GM21367 (cell line): ENCODE measurements around the gene MSMP.

Experiments
- ATAC-seq: cut with Tn5 transposase; IDR thresholded peaks from one replicate; pipeline ENCODE4 v1.9.1; 2021; ENCODE audit not compliant: unreplicated experiment

Gene MSMP

DNA sequence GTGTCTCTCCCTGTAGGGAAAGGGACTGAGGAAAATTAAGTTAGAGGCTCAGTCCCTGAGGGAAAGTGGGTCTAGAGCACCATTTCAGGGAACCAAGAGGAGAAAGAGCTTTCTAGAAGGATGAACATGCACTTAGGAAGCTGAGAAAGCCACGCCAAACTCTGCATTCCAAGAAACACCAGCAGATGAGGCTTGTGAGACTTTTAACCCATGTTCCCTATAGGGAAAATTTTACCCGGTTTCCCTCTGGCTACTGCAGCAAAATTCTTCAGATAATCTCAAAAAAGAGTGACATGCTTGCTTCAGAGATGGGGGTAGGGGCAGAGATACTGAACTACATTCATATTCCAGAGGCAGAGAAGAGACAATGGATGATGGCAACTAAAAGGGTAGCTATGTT, 30.6 kb downstream of the MSMP start:
- no peak for ATAC-seq

DNA sequence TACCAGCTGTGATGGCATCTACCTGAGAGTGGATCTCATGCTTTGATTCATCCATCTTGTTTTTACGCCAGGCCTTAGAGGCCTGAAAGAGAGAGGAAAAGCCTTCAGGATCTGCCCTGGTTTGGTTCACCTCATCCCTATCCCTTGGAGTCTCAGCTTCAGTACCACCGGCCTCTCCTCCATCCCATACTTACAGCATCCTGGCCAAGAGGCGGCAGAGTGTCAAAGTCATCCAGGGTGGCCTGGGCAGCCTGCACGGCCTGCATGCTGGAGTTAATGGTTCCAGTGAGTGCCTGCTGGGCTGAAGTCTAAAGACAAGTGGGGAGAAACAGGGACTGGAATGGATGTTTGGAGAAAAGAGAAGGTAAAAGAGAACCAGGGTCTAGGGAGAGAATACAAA, 34.5 kb downstream of the MSMP start:
- ATAC-seq: no peak

DNA sequence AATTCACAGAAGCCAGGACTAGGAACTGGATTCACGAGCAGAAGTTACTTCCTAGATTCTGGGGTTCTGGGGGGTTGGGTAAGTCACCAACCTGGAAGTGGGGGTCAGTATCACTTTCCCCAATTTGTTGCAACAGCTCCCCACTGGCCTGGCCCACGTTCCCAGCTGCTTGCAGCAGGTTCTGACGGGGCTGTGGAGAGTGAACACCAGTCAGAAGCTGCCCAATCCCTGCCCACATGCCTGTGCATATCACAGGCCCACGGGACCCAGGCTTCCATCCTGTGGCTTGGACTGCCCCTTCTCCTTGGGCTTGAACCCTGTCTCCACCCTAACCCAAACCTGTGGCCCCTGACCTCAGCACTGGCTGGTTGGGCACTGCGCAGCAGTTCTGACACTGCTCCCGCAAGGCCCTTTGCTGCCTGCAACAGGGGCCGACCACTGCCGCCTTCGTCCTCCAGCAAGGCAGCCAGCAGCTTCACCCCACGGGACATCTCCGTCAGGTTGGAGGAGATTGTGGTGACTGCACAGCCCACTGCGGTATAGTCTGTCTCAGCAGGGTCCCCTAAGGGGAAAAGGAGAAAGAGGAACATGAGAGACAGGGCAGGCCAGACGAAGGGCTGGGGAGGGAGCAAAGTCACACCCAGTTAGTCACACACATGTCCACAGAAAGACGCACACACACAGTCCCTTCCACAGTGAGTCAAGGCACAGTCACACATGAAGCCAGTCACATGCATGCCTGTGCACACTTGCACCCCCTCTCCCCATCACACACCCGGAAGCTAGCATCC, 35.2 kb downstream of the MSMP start:
- ATAC-seq: no peak

DNA sequence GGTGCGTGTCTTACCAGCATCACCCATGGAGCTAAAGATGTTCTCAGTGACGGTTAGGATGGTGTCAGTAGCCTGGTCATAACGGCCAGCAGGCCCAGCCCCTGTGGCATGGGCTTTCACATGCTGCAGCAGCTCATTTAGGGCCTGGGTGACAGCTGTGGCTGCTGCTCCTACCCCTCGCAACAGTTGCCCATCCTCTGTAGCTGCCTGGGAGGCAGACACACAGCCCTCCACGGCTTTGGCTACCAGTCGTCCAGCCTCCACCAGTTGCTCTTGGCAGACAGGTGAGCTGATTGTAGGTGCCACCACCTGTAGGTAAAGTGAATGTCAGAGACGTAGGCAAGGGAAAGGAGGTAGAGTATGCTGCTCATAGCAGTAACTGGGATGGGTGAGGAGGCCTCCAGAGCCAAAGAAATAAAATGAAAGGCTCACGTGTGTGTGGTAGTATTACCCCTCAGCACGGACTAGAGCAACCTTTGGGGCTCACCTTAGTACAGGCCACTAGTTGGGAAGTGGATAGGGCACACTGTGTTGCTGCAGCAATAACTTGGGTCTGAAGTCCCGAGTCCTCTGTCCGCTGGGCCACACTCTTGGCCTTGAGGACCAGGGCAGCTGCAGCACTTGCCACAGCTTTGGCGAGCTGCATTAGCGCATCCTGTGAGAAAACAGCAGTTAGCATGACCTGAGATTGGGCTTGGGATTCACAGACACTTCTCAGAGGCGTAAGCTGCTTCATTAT, 36.8 kb downstream of the MSMP start:
- no peak for ATAC-seq

DNA sequence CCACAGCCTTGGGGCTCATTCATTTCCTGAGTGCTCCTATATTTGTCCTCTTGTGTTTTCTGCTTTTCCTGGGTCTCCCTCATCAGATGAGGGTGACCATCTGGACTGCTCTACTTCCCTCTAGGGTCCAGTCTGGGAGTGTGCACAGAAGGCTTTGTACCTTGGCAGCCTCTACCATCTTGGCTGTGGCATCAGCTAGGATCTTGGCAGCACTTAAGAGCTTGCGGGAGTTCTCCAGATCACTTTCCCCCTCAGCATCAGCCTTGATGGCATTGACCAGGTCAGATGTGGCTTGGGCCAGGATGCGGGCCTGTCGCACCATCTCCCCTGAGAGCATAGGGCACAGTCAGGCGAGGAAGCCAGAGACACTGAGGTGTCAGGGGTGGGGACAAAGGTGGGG, 37.8 kb downstream of the MSMP start:
- ATAC-seq: no peak

DNA sequence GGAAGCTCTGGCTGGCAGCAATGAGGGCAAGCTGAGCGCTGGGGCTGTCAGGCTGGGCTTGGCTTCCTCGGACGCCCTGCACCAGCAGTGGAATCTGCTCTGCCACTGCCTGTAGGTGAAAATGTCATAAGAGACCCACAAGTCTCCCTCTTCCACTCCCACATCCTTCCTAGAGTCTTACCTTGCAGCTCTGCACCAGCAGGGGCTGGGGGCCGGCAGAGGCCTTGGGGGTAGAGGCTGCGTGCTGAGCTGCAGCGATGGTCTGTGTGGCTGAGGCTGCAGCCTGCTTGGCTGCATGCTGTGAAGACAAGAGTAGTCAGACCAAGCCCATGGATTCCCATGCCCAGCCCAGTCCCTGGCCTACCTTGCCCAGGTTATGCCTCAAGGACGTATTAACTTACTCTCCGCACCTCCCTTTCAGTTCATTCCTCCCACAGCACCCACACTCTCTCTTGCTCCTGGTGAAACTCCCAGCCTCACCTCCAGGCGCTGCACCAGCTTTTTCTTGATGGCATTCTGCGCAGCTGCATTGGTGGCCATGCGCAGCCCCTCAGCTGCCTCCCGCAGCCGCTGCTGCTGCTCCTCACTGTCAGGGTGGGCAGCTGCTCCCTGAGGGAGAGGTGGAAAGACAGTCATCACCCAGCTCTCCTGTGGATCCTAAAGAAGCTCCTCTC, 39.4 kb downstream of the MSMP start:
- ATAC-seq: no peak

DNA sequence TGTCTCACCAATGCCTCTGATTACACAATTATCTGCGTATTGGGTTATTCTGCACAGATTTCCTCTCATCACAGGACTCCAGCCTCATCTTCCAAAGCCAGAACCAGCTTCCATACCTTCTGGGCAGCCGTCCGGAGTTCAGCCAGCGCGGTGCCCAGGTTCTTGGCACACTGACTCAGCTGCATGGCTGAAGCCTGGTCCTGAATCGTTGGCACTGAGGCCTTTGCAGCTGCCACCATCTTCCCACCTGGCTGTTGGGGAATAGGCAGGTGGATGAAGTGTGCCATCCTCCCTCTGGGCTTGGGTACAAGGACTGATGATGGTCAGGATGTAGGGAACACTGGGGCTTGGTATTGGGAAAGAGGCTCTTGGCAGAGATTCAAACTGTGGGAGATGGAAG, 40.0 kb downstream of the MSMP start:
- no peak for ATAC-seq

DNA sequence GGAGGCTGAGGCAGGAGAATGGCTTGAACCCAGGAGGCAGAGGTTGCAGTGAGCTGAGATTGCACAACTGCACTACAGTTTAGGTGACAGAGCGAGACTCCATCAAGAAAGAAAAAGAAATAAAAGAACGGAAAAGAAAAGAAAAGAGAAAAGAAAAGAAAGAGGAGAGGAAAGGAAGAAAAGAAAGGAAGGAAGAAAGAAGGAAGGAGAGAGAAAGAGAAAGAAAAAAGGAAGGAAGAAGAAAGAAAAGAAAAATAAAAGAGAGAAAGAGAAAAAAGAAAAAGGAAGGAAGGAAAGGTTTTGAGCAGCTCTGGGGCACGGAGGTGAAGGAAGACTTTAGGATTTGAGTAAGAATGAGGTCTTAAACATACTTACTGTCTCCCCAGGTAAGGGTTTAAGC, 40.5 kb downstream of the MSMP start:
- ATAC-seq: no peak

DNA sequence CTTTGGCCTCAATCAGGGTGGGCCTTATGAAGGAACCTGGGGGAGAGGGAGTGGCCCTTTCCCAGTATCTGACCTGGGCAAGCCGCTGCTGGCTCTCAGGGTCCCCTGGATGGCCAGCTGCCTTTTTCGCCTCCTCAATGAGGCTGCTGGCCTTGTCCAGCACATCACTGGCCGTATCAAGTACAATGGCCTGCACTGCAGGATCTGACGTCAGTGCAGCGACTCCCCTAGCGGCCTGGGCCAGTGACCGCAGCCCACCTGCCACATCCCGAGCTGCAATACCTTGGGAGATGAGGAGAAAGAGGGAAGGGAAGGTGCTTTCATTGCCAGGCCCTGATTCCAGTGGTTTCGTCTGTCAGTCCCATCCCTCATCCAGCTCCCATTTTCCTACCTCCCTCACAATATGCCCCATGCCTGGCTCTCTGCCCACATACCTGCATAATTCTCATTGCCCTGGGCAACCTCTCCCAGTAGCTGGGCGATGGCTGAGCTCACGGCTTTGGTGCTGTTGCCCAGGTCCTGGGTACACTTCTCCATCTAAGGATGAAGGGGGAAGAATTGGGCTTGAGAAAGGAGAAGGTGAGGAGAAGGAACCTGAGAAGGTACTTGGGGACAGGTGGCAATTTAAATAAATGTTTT, 41.2 kb downstream of the MSMP start:
- no peak for ATAC-seq

DNA sequence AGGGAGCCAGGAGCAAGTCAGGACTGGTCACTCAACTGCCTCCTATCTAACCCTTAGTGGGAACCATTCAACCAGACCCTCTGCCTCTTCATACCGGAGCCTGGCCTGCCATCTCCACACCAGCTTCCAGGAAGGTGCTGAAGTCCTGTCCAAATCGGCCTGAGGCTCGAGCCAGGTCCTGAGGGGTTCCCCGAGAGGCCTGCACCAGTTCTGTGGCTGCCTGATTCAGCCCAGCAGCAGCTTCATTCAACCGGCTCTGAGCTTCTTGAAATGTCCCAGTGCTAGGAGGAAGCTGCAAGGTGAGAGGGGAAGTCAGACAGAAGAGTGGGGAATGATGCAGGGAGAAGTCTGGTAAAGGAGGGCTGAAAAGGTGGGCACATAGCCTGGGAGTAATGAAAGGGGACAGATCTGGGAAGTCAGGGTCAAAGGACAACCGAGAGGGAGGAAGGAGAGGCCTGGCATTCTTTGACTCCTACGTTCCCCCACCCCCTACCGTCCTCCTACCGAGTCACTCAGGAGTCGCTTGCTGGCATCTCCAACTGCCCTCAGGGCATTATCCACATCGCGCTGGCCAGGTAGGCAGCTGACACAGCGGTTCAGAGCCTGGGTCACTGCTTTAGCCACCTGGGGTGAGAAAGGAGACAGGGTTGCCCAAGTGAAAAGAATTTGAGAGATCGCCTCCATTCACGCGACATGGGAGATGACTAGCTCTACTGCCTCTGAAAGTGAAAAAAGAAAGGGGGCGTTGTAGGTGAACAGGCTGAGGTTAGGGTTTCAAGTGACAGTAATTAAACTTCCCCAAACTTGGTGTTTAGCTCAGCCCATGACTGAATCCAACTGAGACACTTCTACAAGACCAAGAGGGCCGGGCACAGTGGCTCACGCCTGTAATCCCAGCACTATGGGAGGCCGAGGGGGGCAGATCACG, 42.3 kb downstream of the MSMP start:
- ATAC-seq: no peak

DNA sequence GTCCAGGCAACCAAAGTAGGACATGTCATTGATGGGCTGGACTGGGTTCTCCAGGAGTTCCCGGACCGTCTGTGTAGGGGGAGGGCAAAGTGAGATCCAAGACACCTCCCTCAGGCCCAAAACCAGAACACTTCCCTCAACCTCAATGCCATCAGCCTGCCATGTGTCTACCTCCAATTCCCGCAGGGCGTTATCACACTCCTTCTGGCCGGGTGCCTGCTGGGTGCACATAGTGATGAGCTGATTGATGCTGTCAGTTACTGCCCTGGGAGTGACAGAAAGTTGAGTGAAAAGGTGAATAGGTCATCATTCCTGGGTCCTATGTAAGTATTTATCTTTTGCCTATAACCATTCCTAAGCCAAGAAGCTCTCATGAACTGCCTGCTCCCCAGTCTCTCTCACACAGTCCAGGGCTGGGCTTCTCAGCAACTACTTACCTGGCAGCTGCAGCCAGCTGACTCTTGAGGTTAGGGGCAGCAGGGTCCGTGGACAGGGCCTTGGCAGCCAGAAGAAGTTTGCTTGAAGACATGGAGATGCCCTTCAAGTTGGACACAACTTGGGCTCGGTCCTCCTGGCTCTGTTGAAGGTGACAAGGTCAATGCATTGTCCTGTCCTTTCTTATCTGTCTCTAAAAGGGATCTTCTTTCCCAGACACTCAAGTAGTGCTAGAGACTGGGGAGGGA, 43.1 kb downstream of the MSMP start:
- no peak for ATAC-seq

DNA sequence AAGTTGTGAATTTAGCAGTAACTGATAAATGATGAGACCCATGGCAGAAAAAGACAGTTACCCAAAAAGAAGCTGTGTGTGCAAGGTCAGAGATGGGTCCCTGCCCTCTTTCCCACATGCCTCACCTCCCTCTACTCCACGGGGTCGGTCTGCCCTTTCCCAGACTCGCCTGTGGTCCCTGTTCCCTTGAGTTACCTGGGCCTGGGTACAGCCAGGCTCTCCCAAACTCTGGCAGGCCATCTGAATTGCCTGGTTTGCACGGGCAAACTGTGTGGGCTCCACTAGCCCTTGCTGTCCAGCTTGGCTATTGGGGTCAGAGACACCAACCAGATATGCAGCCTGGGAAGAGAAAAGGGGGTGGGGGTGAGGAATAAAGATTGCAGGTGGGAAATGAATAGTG, 45.9 kb downstream of the MSMP start:
- no peak for ATAC-seq

DNA sequence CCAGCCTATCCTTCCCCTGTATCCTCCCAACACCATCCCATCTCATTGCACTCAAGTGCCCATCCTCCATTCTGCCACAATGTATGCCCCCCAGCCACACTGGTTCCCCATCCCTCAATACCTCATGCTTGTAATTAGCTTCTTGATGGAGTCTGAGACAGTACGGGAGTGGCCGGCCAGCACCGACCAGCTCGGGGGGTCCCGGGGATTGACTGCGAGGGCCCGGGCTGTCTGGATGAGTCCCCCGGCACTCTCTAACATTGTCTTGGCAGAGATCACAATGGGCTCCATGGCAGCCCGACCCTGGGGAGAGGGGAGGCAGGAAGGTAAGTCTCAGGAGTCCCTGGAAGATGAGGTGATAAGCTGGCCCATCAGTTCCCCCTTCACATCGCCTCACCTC, 47.1 kb downstream of the MSMP start:
- ATAC-seq: no peak

DNA sequence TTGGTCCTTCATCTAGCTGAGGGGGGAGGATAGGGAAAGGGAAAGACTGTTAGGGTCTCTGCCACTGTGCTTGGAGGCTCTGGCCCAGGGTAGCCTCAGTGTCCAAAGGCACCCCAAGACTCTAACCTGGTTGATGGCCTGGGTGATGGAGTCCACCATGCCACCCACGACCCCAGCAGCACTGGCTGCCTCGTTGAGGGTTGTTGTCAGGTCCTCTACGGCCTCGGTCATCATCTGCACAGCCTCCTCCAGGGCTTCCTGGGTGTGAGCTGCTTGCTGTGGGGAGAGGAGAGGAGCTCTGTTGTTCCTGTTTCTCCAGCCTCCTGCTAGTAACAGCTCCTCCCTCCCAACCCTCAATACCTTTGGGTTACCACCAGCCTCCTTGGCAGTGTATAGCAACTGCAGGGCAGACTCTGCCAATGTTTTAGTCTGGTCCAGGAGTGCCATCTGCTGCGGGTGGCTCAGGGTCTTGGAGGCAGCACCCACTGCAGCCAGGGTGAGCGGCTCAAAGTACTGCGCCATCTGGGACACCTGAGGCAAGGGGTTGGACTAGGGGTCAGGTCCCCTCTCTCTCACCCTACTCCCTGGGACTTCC, 48.1 kb downstream of the MSMP start:
- ATAC-seq: no peak

DNA sequence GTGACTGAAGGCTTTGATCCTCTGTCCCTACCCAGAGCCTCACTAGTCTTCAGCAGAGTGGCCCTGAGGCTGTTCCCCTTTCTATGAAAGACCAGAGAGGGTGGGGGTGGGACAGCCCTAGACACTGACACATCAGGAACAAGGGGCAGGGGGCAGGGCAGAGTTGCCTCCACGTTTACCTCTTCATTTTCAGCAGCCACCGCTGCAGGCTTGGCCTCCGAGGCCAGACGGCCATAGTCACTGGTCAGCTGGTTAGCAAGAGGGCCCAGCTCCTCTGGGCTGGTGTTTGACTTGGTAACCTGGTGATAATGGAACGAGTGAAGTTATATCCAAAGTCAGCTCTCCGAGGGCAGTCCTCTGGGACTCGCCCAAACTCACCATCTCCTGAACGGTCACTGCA, 48.7 kb downstream of the MSMP start:
- ATAC-seq: no peak

DNA sequence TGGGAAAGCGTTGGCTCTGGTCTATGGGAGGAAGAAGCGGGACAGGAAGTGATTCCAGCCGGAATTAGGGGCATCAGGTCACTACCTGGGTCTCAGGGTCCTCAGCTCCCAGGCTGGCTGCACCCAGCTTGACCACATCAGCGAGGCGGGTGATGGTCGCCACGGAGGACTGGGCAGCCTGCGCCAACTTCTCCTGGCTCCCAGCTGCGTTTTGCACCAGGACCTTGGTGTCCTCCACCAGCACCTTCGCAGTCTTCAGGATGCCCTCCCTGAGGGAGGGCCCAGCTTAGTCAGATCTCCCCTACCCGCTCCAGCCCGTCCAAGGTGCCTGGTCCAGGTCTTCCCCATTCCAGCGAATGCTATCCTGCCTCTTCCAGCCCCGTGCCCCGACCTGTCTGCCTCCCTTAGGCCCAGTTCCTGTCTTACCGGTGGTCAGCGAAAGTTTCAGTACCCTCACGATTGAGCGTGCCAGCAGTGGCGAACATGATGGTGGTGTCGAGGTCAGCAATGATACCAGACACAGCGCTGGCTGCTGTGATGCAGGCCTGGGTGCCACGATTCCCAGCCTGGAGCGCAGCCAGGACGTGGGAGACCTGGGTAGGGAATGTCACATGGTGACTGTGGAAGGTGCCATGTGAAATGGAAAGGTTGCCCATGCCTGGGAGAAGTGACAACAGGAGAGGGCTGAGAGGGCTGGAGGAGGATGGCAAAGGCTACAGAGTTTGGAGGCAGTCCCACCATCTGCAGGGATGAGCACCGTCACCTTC, 50.0 kb downstream of the MSMP start:
- no peak for ATAC-seq
